DMS53 (cell line): ENCODE data around the gene METTL26.

ENCODE experiments used
- DNase-seq: peaks from one replicate; lab custom pipeline; 2025; lab: John Stamatoyannopoulos, UW

The METTL26 gene

GRCh38 chr16:674968-675883 lies 39.1 kb upstream of the METTL26 start, which contains the start of gene RHBDL1:
Gene RHBDL1 (plus strand): TSS chr16:675671. CDS start chr16:675791, 120 bp downstream.
- peak; percentile 43 for DNase-seq

- DNase-seq = no peak
These were observed 38.2 kb upstream of the METTL26 start for GRCh38 chr16:674214-674881.

GRCh38 chr16:673399-673991 lies 37.4 kb upstream of the METTL26 start:
- DNase-seq = no peak

GRCh38 chr16:672851-673250 lies 36.7 kb upstream of the METTL26 start:
- no peak for DNase-seq

- no peak for DNase-seq
These were observed 36.3 kb upstream of the METTL26 start for GRCh38 chr16:672371-672770.

GRCh38 chr16:671353-672131 lies 35.4 kb upstream of the METTL26 start:
- no peak for DNase-seq

GRCh38 chr16:670485-671352 lies 34.6 kb upstream of the METTL26 start:
- no peak for DNase-seq

GRCh38 chr16:669666-670065 lies 33.6 kb upstream of the METTL26 start:
- DNase-seq = no peak

GRCh38 chr16:668519-669171 lies 32.5 kb upstream of the METTL26 start:
- peak; percentile 51 for DNase-seq

GRCh38 chr16:667780-668518 lies 31.8 kb upstream of the METTL26 start, which contains the start of gene RHOT2:
Gene RHOT2 (plus strand): TSS chr16:668132. CDS start chr16:668200, 68 bp downstream.
- peak; percentile 95 for DNase-seq

- no peak for DNase-seq
These were observed 31.1 kb upstream of the METTL26 start for GRCh38 chr16:667113-667779.

- DNase-seq = no peak
These were observed 30.5 kb upstream of the METTL26 start for GRCh38 chr16:666572-666971.

- no peak for DNase-seq
These were observed 26.5 kb upstream of the METTL26 start for GRCh38 chr16:662597-662996.

GRCh38 chr16:662095-662494 lies 26.0 kb upstream of the METTL26 start:
- no peak for DNase-seq

GRCh38 chr16:661184-661821 lies 25.2 kb upstream of the METTL26 start:
- DNase-seq = no peak

- DNase-seq = peak; percentile 98
These were observed 24.5 kb upstream of the METTL26 start for GRCh38 chr16:660459-661183.

GRCh38 chr16:660132-660458 lies 24.0 kb upstream of the METTL26 start:
- no peak for DNase-seq

GRCh38 chr16:659618-660017 lies 23.5 kb upstream of the METTL26 start:
- DNase-seq = no peak
